ENCODE measurements around the gene USP10.

Gene USP10

GRCh38 chr16:84667600-84668309 is 32.0 kb upstream of the USP10 start:
- Histone ChIP-seq H3K36me3 (no peaks in the 10 kb centered on the region), H3K4me3 (ENCODE audit: low read depth, low read length) (no peak overlapping the region), H3K27me3 (ENCODE audit: insufficient read depth, low read depth, severe bottlenecking) (no peaks in the 10 kb centered on the region), H3K27ac (no peak overlapping the region), H3K9me3 (ENCODE audit: severe bottlenecking) (no peaks in the 10 kb centered on the region)
- no peak for DNase-seq
- no peak for TF ChIP-seq CTCF (IDR thresholded peaks at IDR 0.05; ENCODE audit: low read depth, low read length)

- Histone ChIP-seq H3K27ac (no peak overlapping the region), H3K9me3 (ENCODE audit: severe bottlenecking) (no peaks in the 10 kb centered on the region), H3K4me3 (ENCODE audit: low read depth, low read length) (no peak overlapping the region), H3K36me3 (no peaks in the 10 kb centered on the region), H3K27me3 (ENCODE audit: insufficient read depth, low read depth, severe bottlenecking) (no peaks in the 10 kb centered on the region)
- no peak for DNase-seq
- no peak for TF ChIP-seq CTCF (IDR thresholded peaks at IDR 0.05; ENCODE audit: low read depth, low read length)
Measured at GRCh38 chr16:84670063-84670462, 29.7 kb upstream of the USP10 start.

GRCh38 chr16:84672276-84673202 is 27.3 kb upstream of the USP10 start:
- Histone ChIP-seq H3K27me3 (ENCODE audit: insufficient read depth, low read depth, severe bottlenecking) (no peaks in the 10 kb centered on the region), H3K4me3 (ENCODE audit: low read depth, low read length) (no peak overlapping the region), H3K9me3 (ENCODE audit: severe bottlenecking) (no peaks in the 10 kb centered on the region), H3K27ac (no peak overlapping the region), H3K36me3 (no peaks in the 10 kb centered on the region)
- peak; percentile 81 for TF ChIP-seq CTCF (IDR thresholded peaks at IDR 0.05; ENCODE audit: low read depth, low read length)
- DNase-seq: peak; percentile 58

- no peak for DNase-seq
- no peaks in the 10 kb centered on the region for H3K36me3 ChIP-seq
- H3K27me3 ChIP-seq (ENCODE audit: insufficient read depth, low read depth, severe bottlenecking): no peaks in the 10 kb centered on the region
- H3K27ac ChIP-seq: no peak overlapping the region
- no peak overlapping the region for H3K4me3 ChIP-seq (ENCODE audit: low read depth, low read length)
- TF ChIP-seq CTCF (IDR thresholded peaks at IDR 0.05; ENCODE audit: low read depth, low read length): no peak
- H3K9me3 ChIP-seq (ENCODE audit: severe bottlenecking): no peaks in the 10 kb centered on the region
Measured at GRCh38 chr16:84673203-84673535, 26.6 kb upstream of the USP10 start.

GRCh38 chr16:84673561-84673960 is 26.2 kb upstream of the USP10 start:
- TF ChIP-seq CTCF (IDR thresholded peaks at IDR 0.05; ENCODE audit: low read depth, low read length): no peak
- H3K27me3 ChIP-seq (ENCODE audit: insufficient read depth, low read depth, severe bottlenecking): no peaks in the 10 kb centered on the region
- DNase-seq: no peak

More at GRCh38 chr16:84673561-84673960, 26.2 kb upstream of the USP10 start:
- H3K9me3 ChIP-seq (ENCODE audit: severe bottlenecking): no peaks in the 10 kb centered on the region
- H3K36me3 ChIP-seq: no peaks in the 10 kb centered on the region
- no peak overlapping the region for H3K27ac ChIP-seq
- H3K4me3 ChIP-seq (ENCODE audit: low read depth, low read length): no peak overlapping the region

Data from WERI-Rb-1 (cell line).